ACHN (cell line): ENCODE results near the gene LAMA3.
"Not testable (repeated sequence)": the region's sequence is repeated elsewhere in the genome, so short reads cannot be mapped to it uniquely, and the experiment has no call there.

ENCODE experiments used
- DNase-seq: peaks from one replicate; pipeline ENCODE4 v3.0.0-alpha.2; 2015
- in situ Hi-C: cut with HindIII; loops from 2 replicates; pipeline ENCODE4 v1.10.0; 2017; ENCODE audit warnings: low sequenced_read_pairs, low pct_ligation_motif_present, low pct_unique_long_range_greater_than_20kb

The LAMA3 gene

DNA sequence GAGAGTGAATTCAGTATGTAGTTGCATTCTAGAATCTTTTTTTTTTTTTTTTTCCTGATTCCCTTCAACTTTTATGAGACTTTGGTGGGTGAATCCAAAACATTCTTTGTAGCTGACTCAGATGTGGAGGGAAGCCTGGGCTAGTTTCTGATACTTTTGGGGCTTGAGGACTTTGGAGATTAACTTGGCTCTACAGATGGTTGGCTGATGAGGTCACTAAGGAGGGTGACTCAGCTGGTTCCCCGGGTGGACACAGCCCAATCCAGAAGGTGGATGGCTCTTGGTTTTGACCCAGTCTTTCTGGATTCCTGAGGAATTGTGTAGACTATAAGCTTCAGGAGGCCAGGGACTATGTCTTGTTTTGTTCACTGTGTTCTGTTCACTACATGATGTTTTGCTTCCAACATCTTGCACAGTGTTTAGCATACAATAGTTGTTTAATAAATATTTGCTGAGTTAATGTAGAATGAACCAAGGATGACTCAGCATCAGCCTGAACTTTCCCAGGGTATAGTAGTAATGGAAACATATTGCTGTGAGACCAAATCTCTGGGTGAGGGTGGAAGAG lies 30.5 kb downstream of the LAMA3 start:
- in situ Hi-C loops: no loop called here
- peak; percentile 97 for DNase-seq

- DNase-seq: no peak
- in situ Hi-C loops: no loop called here
These were observed 32.6 kb downstream of the LAMA3 start for GRCh38 chr18:23721696-23722480.

DNA sequence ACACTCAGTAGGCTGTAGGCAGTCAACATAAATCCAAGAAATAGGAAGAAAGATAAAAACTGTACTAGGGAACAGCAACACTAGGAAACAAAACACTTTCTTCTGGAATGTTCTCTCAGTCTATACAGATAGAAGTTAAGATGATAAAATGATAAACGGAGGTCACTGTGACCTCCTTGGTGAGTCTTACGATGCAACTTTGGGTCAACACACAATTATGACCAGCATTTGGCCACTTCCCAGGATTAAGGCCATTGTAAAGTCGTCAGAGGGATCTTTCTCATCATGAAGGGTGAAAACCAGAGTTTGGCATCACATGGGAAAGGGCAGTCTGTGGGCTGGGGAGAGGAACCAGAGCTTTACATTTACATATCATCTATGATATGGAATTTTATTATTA lies 33.4 kb downstream of the LAMA3 start:
- no peak for DNase-seq
- in situ Hi-C loops: no loop called here

- in situ Hi-C loops: no loop called here
- DNase-seq: no peak
These were observed 33.9 kb downstream of the LAMA3 start for GRCh38 chr18:23723121-23723520.

DNA sequence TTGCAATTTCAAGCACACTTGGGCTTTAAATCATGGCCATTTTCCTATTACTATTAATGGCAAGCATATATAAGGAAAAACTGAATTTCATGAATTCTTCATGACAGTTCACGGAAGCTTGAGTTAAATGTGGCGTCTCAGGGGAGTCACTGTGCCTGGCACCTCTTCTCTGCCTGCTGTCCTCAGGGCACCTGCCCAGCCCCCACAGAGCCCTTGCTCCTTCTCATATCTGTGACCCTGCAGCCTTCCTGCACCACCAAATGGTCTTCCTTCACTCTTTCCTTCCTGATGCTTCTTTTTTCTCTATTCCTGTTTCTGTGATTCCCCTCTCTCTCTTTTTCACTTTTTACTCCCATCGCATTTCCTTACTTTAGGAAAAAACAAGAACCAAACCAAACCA lies 35.4 kb downstream of the LAMA3 start:
- in situ Hi-C loops: no loop called here

GRCh38 chr18:23725351-23725750 lies 36.1 kb downstream of the LAMA3 start:
- in situ Hi-C loops: no loop called here
- no peak for DNase-seq

More for the DNA sequence above, 35.4 kb downstream of the LAMA3 start:
- no peak for DNase-seq

GRCh38 chr18:23725827-23726661 lies 36.8 kb downstream of the LAMA3 start:
- in situ Hi-C loops: no loop called here
- DNase-seq: no peak

DNA sequence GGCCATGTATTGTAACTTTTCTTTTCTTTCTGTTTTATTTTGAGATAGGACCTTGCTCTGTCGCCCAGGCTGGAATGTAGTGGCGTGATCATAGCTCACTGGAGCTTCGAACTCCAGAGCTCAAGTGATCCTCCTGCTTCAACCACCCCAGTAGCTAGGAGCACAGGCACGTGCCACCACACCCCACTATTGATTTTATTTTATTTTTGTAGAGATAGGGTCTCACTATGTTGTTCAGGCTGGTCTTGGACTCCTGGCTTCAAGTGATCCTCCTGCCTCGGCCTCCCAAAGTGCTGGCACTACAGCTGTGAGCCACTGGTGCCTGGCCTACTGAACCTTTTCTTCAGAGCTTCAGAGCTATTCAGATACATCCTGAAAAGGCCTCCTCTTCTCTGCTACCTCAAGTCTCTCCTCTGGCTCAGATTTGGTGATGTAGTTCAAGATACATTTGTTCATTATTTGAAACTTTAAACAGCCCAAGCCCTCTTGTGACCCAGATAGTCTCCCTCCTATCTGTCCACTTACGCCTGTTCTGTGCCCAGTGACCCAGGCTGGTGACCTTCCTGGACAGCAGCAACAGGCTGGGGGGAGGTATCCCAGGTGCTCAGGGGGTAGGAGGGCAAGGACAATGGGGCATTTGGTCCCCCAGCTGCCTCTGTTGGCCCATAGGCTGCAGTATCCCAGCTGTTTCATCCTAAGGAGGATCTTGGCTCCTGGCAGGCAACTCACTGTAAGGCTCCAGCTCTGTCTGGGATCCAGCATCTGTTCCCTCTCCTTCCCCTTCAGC lies 38.6 kb downstream of the LAMA3 start:
- DNase-seq: no peak
- in situ Hi-C loops: no loop called here

- in situ Hi-C loops: no loop called here
- no peak for DNase-seq
These were observed 41.6 kb downstream of the LAMA3 start for GRCh38 chr18:23730857-23731256.

DNA sequence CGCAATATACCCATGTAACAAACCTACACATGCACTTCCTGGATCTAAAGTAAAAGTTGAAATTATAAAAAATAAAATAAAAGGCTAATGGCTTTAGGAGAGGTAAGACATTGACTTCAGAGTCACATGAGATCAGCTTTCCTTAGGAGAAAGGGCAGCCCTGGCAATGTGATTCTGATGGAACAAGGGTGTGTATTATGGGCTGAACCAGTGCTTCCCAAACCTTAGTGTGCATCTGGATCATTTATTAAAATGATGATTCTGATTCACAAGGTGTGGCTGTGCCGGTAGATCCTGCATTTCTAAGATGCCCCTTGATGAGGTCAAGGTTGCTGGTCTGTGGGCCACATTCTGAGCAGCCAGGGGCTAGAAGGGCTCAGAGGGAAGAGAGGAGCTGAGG lies 42.6 kb downstream of the LAMA3 start:
- in situ Hi-C loops: no loop called here

DNA sequence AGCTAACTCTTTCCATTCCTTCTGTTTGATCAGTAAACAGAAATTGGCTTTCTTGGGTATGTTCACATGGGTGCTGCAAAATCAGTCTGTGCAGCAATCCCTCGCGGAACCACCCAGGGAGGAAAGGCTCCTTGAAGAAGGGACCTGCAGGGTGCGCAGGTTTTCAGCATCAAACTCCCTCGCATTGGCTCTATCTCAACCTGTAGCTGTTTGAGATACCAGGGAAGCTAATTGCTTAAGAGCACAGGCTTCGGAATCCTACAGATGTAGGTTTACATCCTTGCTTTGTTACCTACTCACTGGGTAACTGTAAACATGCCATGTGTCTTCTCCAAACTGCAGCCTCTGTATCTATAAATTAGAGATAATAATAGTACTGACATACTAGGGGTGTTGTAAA lies 43.2 kb downstream of the LAMA3 start:
- in situ Hi-C loops: no loop called here
- DNase-seq: no peak

More for the DNA sequence above, 42.6 kb downstream of the LAMA3 start:
- DNase-seq: no peak

DNA sequence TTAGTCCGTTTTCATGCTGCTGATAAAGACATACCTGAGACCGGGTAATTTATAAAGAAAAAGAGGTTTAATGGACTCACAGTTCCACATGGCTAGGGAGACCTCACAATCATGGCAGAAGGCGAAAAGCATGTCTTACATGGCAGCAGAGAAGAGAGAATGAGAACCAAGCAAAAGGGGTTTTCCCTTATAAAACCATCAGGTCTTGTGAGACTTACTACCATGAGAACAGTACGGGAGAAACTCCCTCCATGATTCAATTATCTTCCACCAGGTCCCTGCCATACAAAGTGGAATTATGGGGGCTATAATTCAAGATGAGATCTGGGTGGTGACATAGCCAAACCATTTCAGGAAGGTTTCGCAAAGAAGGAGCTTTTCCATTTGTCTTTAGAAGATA lies 44.0 kb downstream of the LAMA3 start:
- in situ Hi-C loops, DNase-seq: not testable (repeated sequence)

DNA sequence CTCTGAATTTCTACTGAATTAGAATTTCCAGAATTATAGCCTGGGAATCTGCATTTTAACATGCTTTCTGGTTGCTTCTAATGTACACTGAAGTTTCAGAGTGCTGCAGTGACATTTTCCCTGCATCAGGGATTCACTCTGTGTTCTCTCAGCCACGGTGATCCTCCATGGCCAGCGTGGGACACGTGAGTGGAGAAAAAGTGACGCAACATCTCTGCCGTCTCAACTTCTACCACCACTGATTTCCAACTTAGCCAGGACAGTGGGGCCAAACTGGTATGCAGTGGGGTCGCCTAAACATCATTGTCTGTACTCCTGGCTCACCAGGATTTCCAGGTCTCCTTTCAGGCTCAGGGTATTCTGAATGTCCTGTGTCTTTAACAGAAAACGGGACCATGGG lies 44.6 kb downstream of the LAMA3 start:
- no peak for DNase-seq
- in situ Hi-C loops: no loop called here

- in situ Hi-C loops: no loop called here
- DNase-seq: peak; percentile 90
These were observed 45.8 kb downstream of the LAMA3 start for GRCh38 chr18:23735021-23735464.

DNA sequence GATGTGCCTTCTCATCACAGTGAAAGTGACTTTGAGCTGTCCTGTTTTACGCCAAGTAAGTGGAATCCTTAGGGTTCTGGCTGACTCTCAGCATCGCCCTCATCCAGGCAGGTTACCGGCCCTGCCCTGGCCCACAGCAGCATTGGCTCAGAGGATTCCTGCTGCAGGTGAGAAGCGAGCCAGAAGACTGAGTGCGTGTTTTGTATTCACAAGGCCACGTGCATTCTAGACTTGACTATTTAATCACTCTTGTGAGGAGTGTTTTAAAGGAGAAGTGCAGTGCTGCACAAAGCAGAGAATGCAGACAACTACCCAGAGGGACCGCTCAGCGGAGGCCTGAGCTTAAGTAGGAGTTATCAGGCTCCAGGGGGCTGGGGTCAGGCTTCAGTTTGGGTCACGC lies 48.3 kb downstream of the LAMA3 start:
- no peak for DNase-seq
- in situ Hi-C loops: no loop called here

- in situ Hi-C loops: no loop called here
- no peak for DNase-seq
These were observed 48.9 kb downstream of the LAMA3 start for GRCh38 chr18:23738151-23738550.

- no peak for DNase-seq
- in situ Hi-C loops: no loop called here
These were observed 49.3 kb downstream of the LAMA3 start for GRCh38 chr18:23738575-23738974.

DNA sequence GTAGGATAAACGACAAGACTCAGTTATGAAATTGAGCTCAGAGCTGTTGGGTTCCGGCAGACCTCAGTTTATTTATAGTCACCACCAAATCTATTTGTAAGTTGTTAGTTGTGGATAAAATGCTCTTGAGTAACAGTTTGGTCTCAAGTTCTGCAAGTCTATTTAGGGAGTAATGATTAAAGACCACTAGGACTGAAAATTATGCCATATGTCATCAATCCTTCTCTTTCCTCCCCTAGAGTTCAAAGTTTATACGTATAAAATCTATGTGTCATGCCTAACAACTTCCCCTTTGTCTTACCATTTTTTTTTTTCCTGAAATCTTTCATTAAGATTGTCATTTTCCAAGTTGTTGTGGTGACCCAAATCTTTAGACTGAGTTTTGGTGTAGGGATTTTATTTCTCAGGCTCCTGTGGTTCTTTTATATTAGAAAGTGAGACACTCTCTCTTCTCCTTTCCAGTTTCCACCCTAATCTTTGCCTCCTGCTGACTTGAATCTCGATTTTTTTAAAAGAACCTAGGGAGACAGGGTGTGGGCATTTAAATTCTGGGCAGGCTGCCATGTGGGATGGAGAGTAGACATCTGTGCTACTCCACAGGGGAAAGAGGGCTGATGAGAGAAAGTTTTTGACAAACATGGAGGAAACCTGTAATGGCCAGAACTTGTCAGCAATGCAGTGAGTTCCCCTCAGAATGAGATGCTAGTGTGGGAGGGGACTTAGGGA lies 51.0 kb downstream of the LAMA3 start:
- no peak for DNase-seq

More for the DNA sequence above, 51.0 kb downstream of the LAMA3 start:
- in situ Hi-C loops: no loop called here
